GM23338 (cell line): ENCODE data around the gene NTM. TPM values are rescaled to one million over a fixed set of nuclear protein-coding genes. Genes with fewer than 3 reads are reported as not detected.
A peak's percentile ranks its signal among the peaks of the same experiment; 100 is the strongest.

Experiments used
- ATAC-seq: fragments of 200-7000 bp; cut with Tn5 transposase; 3 replicates; pipeline ENCODE4 v1.9.1; 2020
- DNase-seq: peaks from one replicate; pipeline ENCODE4 v3.0.0-alpha.2; 2015; ENCODE audit warnings: low spot score
- H2AFZ ChIP-seq: fragments of 200-600 bp; sonication (generic); 2 replicates; pipeline ENCODE4 v1.8.0; 2016; ENCODE audit warnings: antibody characterized with exemption, mild to moderate bottlenecking, moderate library complexity
- H3F3A ChIP-seq: fragments of 200-600 bp; sonication (generic); replicated peaks from 2 replicates; pipeline ENCODE4 v1.8.0; 2017; ENCODE audit warnings: antibody characterized with exemption, mixed run types, low read depth
- H3K27ac ChIP-seq: fragments of 200-600 bp; sonication (generic); 2 replicates; pipeline ENCODE4 v1.6.1; 2016; ENCODE audit warnings: low read depth
- H3K27me3 ChIP-seq: fragments of 200-600 bp; sonication (generic); 2 replicates; pipeline ENCODE4 v1.8.0; 2016; ENCODE audit warnings: mild to moderate bottlenecking, mixed run types, moderate library complexity; ENCODE audit not compliant: insufficient read depth
- H3K36me3 ChIP-seq: fragments of 200-600 bp; sonication (generic); 2 replicates; pipeline ENCODE4 v1.8.0; 2016; ENCODE audit warnings: mild to moderate bottlenecking; ENCODE audit not compliant: insufficient read depth
- H3K4me1 ChIP-seq: fragments of 200-600 bp; sonication (generic); 2 replicates; pipeline ENCODE4 v1.8.0; 2016; ENCODE audit warnings: mild to moderate bottlenecking, moderate library complexity; ENCODE audit not compliant: insufficient read depth
- H3K4me2 ChIP-seq: fragments of 200-600 bp; sonication (generic); 2 replicates; pipeline ENCODE4 v1.7.1; 2017; ENCODE audit warnings: mixed run types
- H3K4me3 ChIP-seq: fragments of 200-600 bp; sonication (generic); 2 replicates; pipeline ENCODE4 v1.6.1; 2016; ENCODE audit warnings: mixed run types
- H3K79me2 ChIP-seq: fragments of 200-600 bp; sonication (generic); replicated peaks from 2 replicates; pipeline ENCODE4 v1.8.0; 2017; ENCODE audit warnings: mild to moderate bottlenecking; ENCODE audit not compliant: insufficient read depth
- H3K9me2 ChIP-seq: fragments of 200-600 bp; sonication (generic); 2 replicates; pipeline ENCODE4 v1.8.0; 2017; ENCODE audit not compliant: insufficient read depth
- H4K20me1 ChIP-seq: fragments of 200-600 bp; sonication (generic); replicated peaks from 2 replicates; pipeline ENCODE4 v1.8.0; 2017; ENCODE audit warnings: mild to moderate bottlenecking; ENCODE audit not compliant: insufficient read depth
- H3K27ac Mint-ChIP-seq: 2 replicates; pipeline ENCODE4 v1.8.0; 2020; ENCODE audit warnings: inconsistent platforms, mild to moderate bottlenecking, moderate library complexity, mixed read lengths
- H3K27me3 Mint-ChIP-seq: 3 replicates; pipeline ENCODE4 v1.8.0; 2022; ENCODE audit warnings: low read depth, mild to moderate bottlenecking, moderate library complexity, mixed read lengths, inconsistent platforms; ENCODE audit not compliant: insufficient read depth, poor library complexity
- H3K36me3 Mint-ChIP-seq: 3 replicates; pipeline ENCODE4 v1.8.0; 2021; ENCODE audit warnings: low read depth, mild to moderate bottlenecking, inconsistent platforms, moderate library complexity, mixed read lengths
- H3K4me1 Mint-ChIP-seq: 3 replicates; pipeline ENCODE4 v1.8.0; 2020; ENCODE audit warnings: mild to moderate bottlenecking, inconsistent platforms, mixed read lengths
- H3K4me3 Mint-ChIP-seq: 3 replicates; pipeline ENCODE4 v1.8.0; 2021; ENCODE audit warnings: moderate library complexity, mild to moderate bottlenecking, inconsistent platforms, mixed read lengths
- H3K9me3 Mint-ChIP-seq: 3 replicates; pipeline ENCODE4 v1.8.0; 2020; ENCODE audit warnings: moderate library complexity, mild to moderate bottlenecking, inconsistent platforms, mixed read lengths
- CREB1 ChIP-seq: fragments of 250-450 bp; sonication (Bioruptor Pico); IDR thresholded peaks from 2 replicates; pipeline ENCODE4 v1.5.0; 2020; ENCODE audit warnings: low read depth, mild to moderate bottlenecking, moderate library complexity
- CTCF ChIP-seq, 2 experiments: fragments of 200-600 bp in 1 of 2; sonication (generic) in 1 of 2; conservative IDR thresholded peaks; 2 replicates each; pipeline versions ENCODE4 v1.5.1 to v1.6.1; 2016 to 2017; ENCODE audit warnings: antibody characterized with exemption in 2 of 2, low read depth in 2 of 2, mild to moderate bottlenecking in 2 of 2, moderate library complexity in 1 of 2
- EZH2 ChIP-seq: fragments of 200-600 bp; sonication (generic); IDR thresholded peaks from one replicate; pipeline ENCODE4 v1.8.0; 2017; ENCODE audit warnings: antibody characterized with exemption, mild to moderate bottlenecking, low read depth; ENCODE audit not compliant: unreplicated experiment
- EZH2phosphoT487 ChIP-seq: fragments of 200-600 bp; sonication (generic); IDR thresholded peaks from one replicate; pipeline ENCODE4 v1.8.1; 2018; ENCODE audit warnings: antibody characterized with exemption; ENCODE audit not compliant: unreplicated experiment
- JUNB ChIP-seq: IDR thresholded peaks from one replicate; pipeline ENCODE4 v1.6.1; 2016; ENCODE audit warnings: antibody characterized with exemption; ENCODE audit not compliant: unreplicated experiment
- REST ChIP-seq: IDR thresholded peaks from one replicate; pipeline ENCODE4 v1.6.1; 2018; ENCODE audit warnings: antibody characterized with exemption; ENCODE audit not compliant: unreplicated experiment
- STAT1 ChIP-seq: IDR thresholded peaks from one replicate; pipeline ENCODE4 v1.6.1; 2016; ENCODE audit warnings: antibody characterized with exemption; ENCODE audit not compliant: unreplicated experiment
- polyA plus RNA-seq: library from polyadenylated mRNA; unstranded; fragments of >200 nt; fragmentation: Nextera tagmentation; extraction: Ambion mirVana; gene quantifications from 2 replicates; pipeline ENCODE4 v1.2.1, GENCODE V29; 2016
- total RNA-seq: library from RNA; depleted of rRNA; stranded (reverse); fragments of >200 nt; shearing (Covaris generic); gene quantifications from 2 replicates; pipeline ENCODE4 v1.2.3, GENCODE V29; 2014

NTM gene
- total and polyA plus RNA-seq, 2 experiments from 2014 or later, result 10.6 to 14.6 TPM

DNA sequence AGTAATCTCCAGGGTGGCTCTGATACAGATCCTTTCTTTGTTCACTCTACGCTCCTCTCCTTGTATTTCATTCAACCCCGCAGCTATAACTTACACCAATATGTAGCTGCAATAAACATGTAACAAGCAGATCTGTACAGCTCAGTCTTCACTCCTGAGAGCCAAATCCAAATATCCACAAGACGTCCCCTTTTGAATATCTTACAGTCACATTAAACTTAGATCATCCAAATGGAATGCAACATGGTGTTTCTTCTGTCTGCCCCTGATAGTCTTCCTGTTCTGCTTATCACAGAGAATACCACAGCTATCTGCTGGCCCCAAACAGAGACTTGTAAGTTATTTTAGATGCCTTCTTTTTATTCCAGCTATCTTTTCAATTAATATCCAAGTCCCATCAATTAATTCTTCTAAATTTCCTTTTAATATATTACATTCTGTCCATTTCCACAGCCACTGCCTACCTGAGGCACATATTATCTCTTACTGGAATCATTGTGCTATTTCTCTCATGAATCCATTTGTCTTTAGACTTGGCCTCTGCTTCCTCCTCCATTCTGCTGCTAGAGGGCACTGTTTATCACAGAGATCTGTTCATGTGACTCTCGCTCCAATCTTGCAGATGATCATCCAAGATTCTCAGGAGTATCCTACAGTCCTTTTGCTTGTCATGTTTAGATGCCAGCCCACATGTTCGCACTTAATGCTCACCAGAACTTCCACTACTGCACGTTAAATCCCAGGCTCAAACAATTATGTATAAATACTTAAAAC, 908.6 kb downstream of the NTM start:
- DNase-seq, result peak; percentile 46
- Mint-ChIP-seq H3K9me3 (no peaks in the 10 kb centered on the region), H3K27ac (no peak overlapping the region), H3K4me1 (peaks cover 3% of the 10 kb centered on the region; the same call in 2 of the 3 replicates), H3K36me3 (no peaks in the 10 kb centered on the region), H3K4me3 (no peak overlapping the region), H3K27me3 (no peaks in the 10 kb centered on the region)
- Histone ChIP-seq H3K36me3 (no peaks in the 10 kb centered on the region), H3F3A (no peaks in the 10 kb centered on the region), H4K20me1 (no peaks in the 10 kb centered on the region), H3K4me3 (no peak overlapping the region), H2AFZ (no peak overlapping the region), H3K4me1 (no peaks in the 10 kb centered on the region), H3K4me2 (no peak overlapping the region), H3K79me2 (no peaks in the 10 kb centered on the region), H3K27me3 (no peaks in the 10 kb centered on the region), H3K9me2 (no peaks in the 10 kb centered on the region), H3K27ac (no peak overlapping the region)
- TF ChIP-seq STAT1, result no peak
- TF ChIP-seq REST, result no peak
- no peak for TF ChIP-seq JUNB
- TF ChIP-seq EZH2phosphoT487, result no peak
- no peak for TF ChIP-seq CREB1 (CRISPR knock-in tag)
- peak; percentile 69 to 82 for TF ChIP-seq CTCF (conservative IDR thresholded peaks at IDR 0.05; ENCODE audit: low read depth in 2 of 2)
- no peak for TF ChIP-seq EZH2
- ATAC-seq, result peak; percentile 73

- Histone ChIP-seq H3K4me2 (no peak overlapping the region), H3K4me3 (no peak overlapping the region), H3F3A (no peaks in the 10 kb centered on the region), H3K27ac (no peak overlapping the region), H3K79me2 (no peaks in the 10 kb centered on the region), H3K27me3 (no peaks in the 10 kb centered on the region), H3K4me1 (no peaks in the 10 kb centered on the region), H2AFZ (no peak overlapping the region), H3K36me3 (no peaks in the 10 kb centered on the region), H4K20me1 (no peaks in the 10 kb centered on the region), H3K9me2 (no peaks in the 10 kb centered on the region)
- Mint-ChIP-seq H3K27ac (no peak overlapping the region), H3K4me1 (peaks cover 19% of the 10 kb centered on the region), H3K36me3 (no peaks in the 10 kb centered on the region), H3K27me3 (no peaks in the 10 kb centered on the region), H3K4me3 (no peak overlapping the region), H3K9me3 (no peaks in the 10 kb centered on the region)
- peak; percentile 81 for ATAC-seq
- peak; percentile 40 for DNase-seq
- no peak for TF ChIP-seq EZH2
Observed at GRCh38 chr11:132284048-132284447, 913.6 kb downstream of the NTM start.
